Hematopoietic multipotent progenitor cell treated with erythropoietin and hydrocortisone succinate and interleukin-3 and kit ligand, for 4 days (in vitro differentiated cells): ENCODE measurements around the gene AURKA.

Experiments
- DNase-seq: peaks from one replicate; pipeline ENCODE4 v3.0.0-alpha.2; 2015

The AURKA gene

GRCh38 chr20:56392132-56392880, at the start of gene AURKA, which contains the start of gene CSTF1:
TSS of gene AURKA (minus strand) at chr20:56392215. CDS start at chr20:56388197, 4,018 bp downstream.
TSS of gene CSTF1 (plus strand) at chr20:56392645. CDS start at chr20:56395553, 2,908 bp downstream.
- DNase-seq = peak; percentile 100

- DNase-seq = peak; percentile 65
These were observed 48.5 kb upstream of the AURKA start for GRCh38 chr20:56440346-56441007.

- peak; percentile 35 for DNase-seq
These were observed 47.8 kb upstream of the AURKA start for GRCh38 chr20:56439771-56440291.

- no peak for DNase-seq
These were observed 46.3 kb upstream of the AURKA start for GRCh38 chr20:56438284-56438683.

- no peak for DNase-seq
These were observed 45.4 kb upstream of the AURKA start for GRCh38 chr20:56437196-56437960.

GRCh38 chr20:56433880-56434255, 41.9 kb upstream of the AURKA start:
- DNase-seq = no peak

GRCh38 chr20:56433221-56433879, 41.3 kb upstream of the AURKA start:
- DNase-seq = no peak

GRCh38 chr20:56431471-56431870, 39.5 kb upstream of the AURKA start:
- no peak for DNase-seq

GRCh38 chr20:56430957-56431356, 38.9 kb upstream of the AURKA start:
- no peak for DNase-seq

- DNase-seq = no peak
These were observed 38.4 kb upstream of the AURKA start for GRCh38 chr20:56430461-56430860.

GRCh38 chr20:56429941-56430340, 37.9 kb upstream of the AURKA start:
- no peak for DNase-seq

- DNase-seq = peak; percentile 31
These were observed 37.5 kb upstream of the AURKA start for GRCh38 chr20:56429502-56429901.

- DNase-seq = no peak
These were observed 36.9 kb upstream of the AURKA start for GRCh38 chr20:56428881-56429280.

GRCh38 chr20:56428410-56428809, 36.4 kb upstream of the AURKA start:
- DNase-seq = no peak

GRCh38 chr20:56427797-56428196, 35.8 kb upstream of the AURKA start:
- peak; percentile 36 for DNase-seq

GRCh38 chr20:56426926-56427325, 34.9 kb upstream of the AURKA start:
- DNase-seq = no peak

GRCh38 chr20:56426026-56426425, 34.0 kb upstream of the AURKA start:
- DNase-seq = no peak

GRCh38 chr20:56424931-56425330, 32.9 kb upstream of the AURKA start:
- no peak for DNase-seq

GRCh38 chr20:56423886-56424285, 31.9 kb upstream of the AURKA start:
- DNase-seq = no peak

GRCh38 chr20:56423211-56423610, 31.2 kb upstream of the AURKA start:
- DNase-seq = no peak

- DNase-seq = no peak
These were observed 30.8 kb upstream of the AURKA start for GRCh38 chr20:56422824-56423189.

- peak; percentile 58 for DNase-seq
These were observed 30.2 kb upstream of the AURKA start for GRCh38 chr20:56422076-56422823.
